ENCODE results near the gene SEZ6. TPM values are rescaled to one million over a fixed set of nuclear protein-coding genes. Genes with fewer than 3 reads are reported as not detected.
A peak's percentile ranks its signal among the peaks of the same experiment; 100 is the strongest.

SEZ6 gene
- total RNA-seq, 2 donors from 2014 or later, result 0.20 TPM; not detected in 1

GRCh38 chr17:28975031-28975430 lies 30.8 kb downstream of the SEZ6 start:
- 92 to 100% methylated on average over 1 to 2 of the region's 2 CpGs for whole genome bisulfite sequencing, 2 experiments (ENCODE audit: insufficient coverage in 1 of 2, insufficient read length in 1 of 2)
- Histone ChIP-seq H3K9me3 (ENCODE audit: control insufficient read depth, low read length) (no peaks in the 10 kb centered on the region), H3K36me3 (ENCODE audit: control insufficient read depth, insufficient read depth, low read length) (no peaks in the 10 kb centered on the region), H3K4me1 (ENCODE audit: control insufficient read depth, insufficient read depth, low read length) (peaks cover 8% of the 10 kb centered on the region), H3K4me3 (ENCODE audit: low read length) (no peak overlapping the region), H3K27me3 (ENCODE audit: control insufficient read depth, insufficient read depth, low read length, poor library complexity, severe bottlenecking) (peaks cover 30% of the 10 kb centered on the region), H3K27ac (ENCODE audit: low read depth, low read length) (no peak overlapping the region), H3K9ac (ENCODE audit: extremely low read depth, low read length, poor library complexity, severe bottlenecking) (no peak overlapping the region)
- H3K27ac Mint-ChIP-seq, result no peak overlapping the region
- DNase-seq, result no peak
- TF ChIP-seq CTCF (conservative IDR thresholded peaks at IDR 0.05), result no peak
- H3K27me3 Mint-ChIP-seq (ENCODE audit: insufficient read depth), result peaks cover 46% of the 10 kb centered on the region
- peaks cover 10% of the 10 kb centered on the region for H3K4me1 Mint-ChIP-seq
- no peaks in the 10 kb centered on the region for H3K36me3 Mint-ChIP-seq (ENCODE audit: low read depth)
- H3K9me3 Mint-ChIP-seq, result no peaks in the 10 kb centered on the region
- no peak overlapping the region for H3K4me3 Mint-ChIP-seq

- H3K4me1 ChIP-seq (ENCODE audit: control insufficient read depth, insufficient read depth, low read length), result peaks cover 13% of the 10 kb centered on the region
- no peak overlapping the region for H3K4me3 ChIP-seq (ENCODE audit: low read length)
- no peak for TF ChIP-seq CTCF (conservative IDR thresholded peaks at IDR 0.05)
- Mint-ChIP-seq H3K36me3 (ENCODE audit: low read depth) (no peaks in the 10 kb centered on the region), H3K27me3 (ENCODE audit: insufficient read depth) (peaks cover 46% of the 10 kb centered on the region), H3K9me3 (no peaks in the 10 kb centered on the region), H3K4me3 (no peak overlapping the region), H3K27ac (no peak overlapping the region), H3K4me1 (peaks cover 13% of the 10 kb centered on the region)
- H3K27me3 ChIP-seq (ENCODE audit: control insufficient read depth, insufficient read depth, low read length, poor library complexity, severe bottlenecking), result peaks cover 30% of the 10 kb centered on the region
- H3K9ac ChIP-seq (ENCODE audit: extremely low read depth, low read length, poor library complexity, severe bottlenecking), result no peak overlapping the region
- no peak overlapping the region for H3K27ac ChIP-seq (ENCODE audit: low read depth, low read length)
- no peak for DNase-seq
- H3K9me3 ChIP-seq (ENCODE audit: control insufficient read depth, low read length), result no peaks in the 10 kb centered on the region
- no peaks in the 10 kb centered on the region for H3K36me3 ChIP-seq (ENCODE audit: control insufficient read depth, insufficient read depth, low read length)
- WGBS, 2 experiments (ENCODE audit: insufficient coverage in 1 of 2, insufficient read length in 1 of 2), result 91 to 93% methylated on average over 2 to 4 of the region's 4 CpGs
These were observed 31.4 kb downstream of the SEZ6 start for GRCh38 chr17:28974451-28974850.

DNA sequence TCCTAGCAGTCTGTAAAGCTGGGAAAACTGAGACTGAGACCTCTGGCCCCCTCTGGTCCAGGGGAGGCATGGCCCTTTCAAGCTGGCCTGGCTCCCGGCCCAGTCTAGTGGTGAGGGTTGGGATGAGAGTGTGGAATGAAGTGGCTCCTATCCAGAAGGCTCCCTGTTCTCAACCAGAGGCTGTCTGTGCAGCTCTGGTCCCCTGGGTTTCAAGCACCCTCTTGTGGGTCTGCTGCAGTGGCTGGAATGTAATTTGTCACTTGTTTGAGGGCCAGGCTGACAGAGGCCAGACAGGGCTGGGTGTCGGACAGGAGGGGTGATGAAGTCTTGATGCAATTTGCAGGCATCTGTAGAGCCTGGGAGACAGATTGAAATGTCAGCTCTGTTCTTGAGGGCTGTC lies 32.4 kb downstream of the SEZ6 start:
- no peak overlapping the region for H3K27ac ChIP-seq (ENCODE audit: low read depth, low read length)
- H3K27me3 ChIP-seq (ENCODE audit: control insufficient read depth, insufficient read depth, low read length, poor library complexity, severe bottlenecking), result peaks cover 25% of the 10 kb centered on the region
- TF ChIP-seq CTCF (conservative IDR thresholded peaks at IDR 0.05), result peak; percentile 36
- 83 to 87% methylated on average over 1 to 2 of the region's 2 CpGs for WGBS, 2 experiments (ENCODE audit: insufficient coverage in 1 of 2, insufficient read length in 1 of 2)
- H3K27ac Mint-ChIP-seq, result no peak overlapping the region
- peaks cover 17% of the 10 kb centered on the region for H3K4me1 ChIP-seq (ENCODE audit: control insufficient read depth, insufficient read depth, low read length)
- H3K9ac ChIP-seq (ENCODE audit: extremely low read depth, low read length, poor library complexity, severe bottlenecking), result no peak overlapping the region
- H3K4me3 Mint-ChIP-seq, result no peak overlapping the region
- no peaks in the 10 kb centered on the region for H3K36me3 Mint-ChIP-seq (ENCODE audit: low read depth)
- no peaks in the 10 kb centered on the region for H3K9me3 Mint-ChIP-seq
- H3K4me1 Mint-ChIP-seq, result peaks cover 22% of the 10 kb centered on the region
- H3K27me3 Mint-ChIP-seq (ENCODE audit: insufficient read depth), result peaks cover 41% of the 10 kb centered on the region
- no peaks in the 10 kb centered on the region for H3K36me3 ChIP-seq (ENCODE audit: control insufficient read depth, insufficient read depth, low read length)
- DNase-seq, result no peak
- no peak overlapping the region for H3K4me3 ChIP-seq (ENCODE audit: low read length)
- no peaks in the 10 kb centered on the region for H3K9me3 ChIP-seq (ENCODE audit: control insufficient read depth, low read length)

All from endodermal cell (in vitro differentiated cells).